ENCODE measurements around the gene SLC24A4. TPM values are rescaled to one million over a fixed set of nuclear protein-coding genes. Genes with fewer than 3 reads are reported as not detected.

SLC24A4 gene
- total RNA-seq, 1 experiment from 2014 or later, result 0.03 TPM

DNA sequence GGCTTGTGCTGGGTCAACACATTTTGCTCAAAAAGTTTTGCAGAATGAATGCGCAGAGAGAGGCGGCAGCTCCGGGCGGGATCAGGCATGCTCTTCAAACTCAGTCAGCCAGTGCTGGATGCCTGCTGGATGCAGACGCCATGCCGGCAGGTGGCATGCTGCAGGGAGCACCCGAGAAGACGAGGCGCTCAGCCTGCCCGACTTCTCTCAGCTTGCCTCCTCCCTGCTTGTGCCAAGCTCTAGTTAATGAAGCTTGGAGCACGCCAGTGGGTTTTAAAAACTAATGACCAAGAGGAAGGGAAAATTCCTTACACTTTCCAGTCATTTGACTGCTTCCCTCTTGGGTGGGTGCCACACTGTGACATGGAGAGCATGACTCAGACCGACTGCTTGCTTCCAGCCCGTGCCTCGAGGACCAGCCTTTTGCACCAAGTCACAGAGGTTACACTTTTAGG, 39.8 kb downstream of the SLC24A4 start:
- H3K36me3 ChIP-seq, result no peaks in the 10 kb centered on the region
- no peak overlapping the region for H3K4me3 ChIP-seq
- no peaks in the 10 kb centered on the region for H3K4me1 ChIP-seq (replicated peaks)
- no peaks in the 10 kb centered on the region for H3K9me3 ChIP-seq (replicated peaks)
- no peak for DNase-seq (ENCODE audit: low read depth in 1 of 2, low spot score in 2 of 2)
- H3K27me3 ChIP-seq (replicated peaks), result no peaks in the 10 kb centered on the region
- no peak overlapping the region for H3K27ac ChIP-seq

DNA sequence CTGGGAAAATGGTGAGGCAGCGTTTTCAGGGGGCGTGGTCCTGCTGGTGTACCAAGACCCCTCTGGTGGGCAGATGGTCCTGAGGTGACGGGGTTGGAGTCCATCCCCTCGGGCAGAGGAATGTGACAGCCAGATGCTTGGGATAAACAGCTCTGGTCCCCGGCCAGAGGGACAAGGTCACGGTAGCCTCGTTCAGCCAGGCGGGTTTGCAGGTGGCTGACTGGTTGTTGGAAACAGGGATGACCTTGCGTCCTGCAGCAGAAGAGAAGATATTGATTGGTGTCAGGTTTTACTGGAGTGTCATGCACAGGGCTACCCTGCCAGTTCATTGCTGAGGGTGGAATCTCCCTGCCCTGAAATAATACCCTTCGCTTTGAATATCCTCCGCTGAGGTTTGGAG, 43.3 kb downstream of the SLC24A4 start:
- Histone ChIP-seq H3K27me3 (replicated peaks) (peaks cover 13% of the 10 kb centered on the region; the same call in 1 of the 2 replicates), H3K9me3 (replicated peaks) (no peaks in the 10 kb centered on the region), H3K4me3 (no peak overlapping the region), H3K36me3 (no peaks in the 10 kb centered on the region), H3K4me1 (replicated peaks) (no peaks in the 10 kb centered on the region), H3K27ac (no peak overlapping the region)
- no peak for DNase-seq (ENCODE audit: low read depth in 1 of 2, low spot score in 2 of 2)

DNA sequence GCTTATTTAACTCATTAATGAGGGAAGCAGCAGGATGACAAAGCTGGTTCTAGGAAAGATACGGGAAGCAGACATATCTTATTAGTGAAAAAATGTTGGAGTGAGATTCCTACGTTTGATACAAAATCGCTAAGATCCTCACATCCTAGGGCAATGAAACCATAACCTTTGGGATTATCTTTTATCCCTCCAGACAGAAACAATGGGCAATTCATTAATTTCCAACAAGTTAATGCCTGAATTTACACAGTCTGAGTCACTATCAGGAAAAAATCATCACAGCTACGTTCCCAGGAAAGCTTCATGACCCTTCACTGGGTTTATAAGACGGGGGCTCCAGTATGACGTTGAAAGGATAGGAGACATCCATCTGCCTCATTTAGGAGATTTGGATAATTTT, 45.0 kb downstream of the SLC24A4 start:
- peaks cover 13% of the 10 kb centered on the region; the same call in 1 of the 2 replicates for H3K27me3 ChIP-seq (replicated peaks)
- H3K9me3 ChIP-seq (replicated peaks), result no peaks in the 10 kb centered on the region
- H3K36me3 ChIP-seq, result no peaks in the 10 kb centered on the region
- H3K4me3 ChIP-seq, result no peak overlapping the region
- no peaks in the 10 kb centered on the region for H3K4me1 ChIP-seq (replicated peaks)
- H3K27ac ChIP-seq, result no peak overlapping the region
- DNase-seq (ENCODE audit: low read depth in 1 of 2, low spot score in 2 of 2), result no peak

DNA sequence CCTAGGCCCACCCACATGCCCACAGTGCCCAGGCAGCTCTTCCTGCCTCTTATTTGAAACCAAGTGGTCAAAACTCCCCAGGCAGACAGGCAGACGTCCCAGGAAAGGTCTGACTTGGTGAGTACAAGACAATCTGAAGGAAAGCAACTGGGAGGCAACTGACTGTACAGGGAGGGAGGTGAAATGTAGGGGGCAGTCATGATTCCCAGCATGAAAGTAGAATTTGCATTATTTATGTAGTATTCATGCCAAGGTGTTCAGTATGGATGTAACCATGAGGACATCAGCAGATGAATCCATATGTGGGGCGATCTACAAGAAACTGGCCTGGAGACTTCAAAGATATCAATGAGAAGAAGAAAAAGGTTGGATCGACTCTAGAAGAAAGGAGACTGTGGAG, 46.1 kb downstream of the SLC24A4 start:
- DNase-seq (ENCODE audit: low read depth in 1 of 2, low spot score in 2 of 2), result no peak
- Histone ChIP-seq H3K4me1 (replicated peaks) (no peaks in the 10 kb centered on the region), H3K9me3 (replicated peaks) (no peaks in the 10 kb centered on the region), H3K36me3 (no peaks in the 10 kb centered on the region), H3K27me3 (replicated peaks) (peaks cover 13% of the 10 kb centered on the region; the same call in 1 of the 2 replicates), H3K4me3 (no peak overlapping the region), H3K27ac (no peak overlapping the region)

DNA sequence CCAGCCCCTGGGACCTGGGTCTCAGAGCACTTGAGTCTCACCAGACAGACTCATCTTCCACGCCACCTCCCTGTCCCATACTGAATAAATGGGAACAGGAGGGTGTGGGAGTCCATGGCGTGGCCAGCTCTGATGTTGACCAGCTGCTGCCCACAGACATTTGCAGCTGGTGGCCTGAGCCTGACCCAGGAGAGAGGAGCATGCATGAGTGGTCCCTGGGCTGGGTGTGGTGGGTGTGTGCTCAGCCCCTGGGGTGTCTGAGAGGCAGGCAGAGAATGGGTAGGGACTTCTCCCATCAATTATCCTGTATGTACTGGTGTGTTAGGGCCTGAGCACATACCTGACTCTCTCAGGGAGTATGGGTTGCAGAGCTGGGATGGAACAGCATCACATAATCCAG, 49.3 kb downstream of the SLC24A4 start:
- Histone ChIP-seq H3K4me3 (no peak overlapping the region), H3K9me3 (replicated peaks) (no peaks in the 10 kb centered on the region), H3K36me3 (no peaks in the 10 kb centered on the region), H3K27ac (no peak overlapping the region), H3K4me1 (replicated peaks) (no peaks in the 10 kb centered on the region), H3K27me3 (replicated peaks) (peaks cover 13% of the 10 kb centered on the region; the same call in 1 of the 2 replicates)
- no peak for DNase-seq (ENCODE audit: low read depth in 1 of 2, low spot score in 2 of 2)

DNA sequence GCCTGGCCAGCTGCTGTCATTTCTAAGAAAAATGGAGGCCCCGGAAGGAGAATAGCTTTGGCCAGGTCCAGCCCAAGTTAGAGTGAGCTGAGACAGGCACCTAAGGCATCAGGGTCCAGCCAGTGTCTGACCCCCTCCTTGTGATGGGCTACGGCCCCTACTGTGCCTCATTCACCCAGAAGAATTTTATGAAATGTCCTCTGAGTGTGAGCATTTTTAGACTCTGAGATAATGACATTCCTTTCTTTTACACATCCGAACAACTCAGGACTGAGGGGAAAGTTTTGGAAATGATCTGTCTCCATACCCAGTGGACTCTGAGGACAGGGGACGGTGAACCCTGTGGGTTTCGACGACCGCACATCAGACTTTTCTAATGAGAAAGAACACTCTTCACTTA, 50.4 kb downstream of the SLC24A4 start:
- no peak overlapping the region for H3K27ac ChIP-seq
- no peak for DNase-seq (ENCODE audit: low read depth in 1 of 2, low spot score in 2 of 2)
- no peaks in the 10 kb centered on the region for H3K36me3 ChIP-seq
- no peaks in the 10 kb centered on the region for H3K9me3 ChIP-seq (replicated peaks)
- peaks cover 13% of the 10 kb centered on the region; the same call in 1 of the 2 replicates for H3K27me3 ChIP-seq (replicated peaks)
- no peak overlapping the region for H3K4me3 ChIP-seq
- no peaks in the 10 kb centered on the region for H3K4me1 ChIP-seq (replicated peaks)

DNA sequence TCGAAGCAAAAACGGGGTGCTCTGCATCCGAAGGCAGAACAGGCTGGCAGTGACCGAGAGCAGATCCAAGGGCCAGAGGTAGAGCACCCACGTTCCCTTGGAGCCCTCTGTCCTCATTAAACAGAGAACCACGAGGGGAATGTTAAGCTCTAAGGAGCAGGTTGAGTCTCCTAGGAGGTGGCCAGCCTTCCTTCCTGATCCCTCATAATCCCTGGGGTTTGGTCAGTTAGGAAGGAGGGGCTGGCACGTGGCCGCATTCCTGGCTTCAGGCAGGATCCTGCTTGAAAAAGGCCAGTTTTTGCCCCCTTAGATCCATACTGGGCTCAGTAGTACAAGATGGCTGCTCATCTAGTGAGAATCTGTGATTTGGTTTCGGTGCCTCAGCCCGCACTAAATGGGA, 57.2 kb downstream of the SLC24A4 start:
- no peak overlapping the region for H3K4me3 ChIP-seq
- no peaks in the 10 kb centered on the region for H3K27me3 ChIP-seq (replicated peaks)
- H3K36me3 ChIP-seq, result no peaks in the 10 kb centered on the region
- DNase-seq (ENCODE audit: low read depth in 1 of 2, low spot score in 2 of 2), result no peak
- no peaks in the 10 kb centered on the region for H3K4me1 ChIP-seq (replicated peaks)
- no peaks in the 10 kb centered on the region for H3K9me3 ChIP-seq (replicated peaks)
- H3K27ac ChIP-seq, result no peak overlapping the region

DNA sequence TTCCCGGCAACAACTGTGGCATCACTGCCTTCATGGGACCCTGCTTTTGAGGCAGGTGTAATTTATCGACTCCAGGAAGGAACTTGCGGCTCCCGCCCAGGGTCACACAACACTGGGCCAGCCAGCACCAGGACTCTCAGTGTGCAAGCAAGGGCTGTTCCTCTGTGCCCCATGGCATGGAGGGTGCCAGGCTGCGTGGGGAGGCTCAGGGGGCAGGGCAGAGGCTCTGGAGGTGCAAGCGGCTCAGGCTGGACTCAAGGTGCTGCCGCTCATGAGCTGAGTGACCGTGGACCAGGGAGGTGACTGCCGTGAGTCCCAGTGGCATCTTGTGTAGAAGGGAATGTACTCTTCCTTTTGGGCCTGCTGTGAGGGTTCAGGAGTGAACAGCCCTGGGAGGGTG, 57.6 kb downstream of the SLC24A4 start:
- H3K4me1 ChIP-seq (replicated peaks), result no peaks in the 10 kb centered on the region
- no peak for DNase-seq (ENCODE audit: low read depth in 1 of 2, low spot score in 2 of 2)
- no peaks in the 10 kb centered on the region for H3K9me3 ChIP-seq (replicated peaks)
- no peak overlapping the region for H3K4me3 ChIP-seq
- H3K27ac ChIP-seq, result no peak overlapping the region
- H3K27me3 ChIP-seq (replicated peaks), result no peaks in the 10 kb centered on the region
- no peaks in the 10 kb centered on the region for H3K36me3 ChIP-seq

DNA sequence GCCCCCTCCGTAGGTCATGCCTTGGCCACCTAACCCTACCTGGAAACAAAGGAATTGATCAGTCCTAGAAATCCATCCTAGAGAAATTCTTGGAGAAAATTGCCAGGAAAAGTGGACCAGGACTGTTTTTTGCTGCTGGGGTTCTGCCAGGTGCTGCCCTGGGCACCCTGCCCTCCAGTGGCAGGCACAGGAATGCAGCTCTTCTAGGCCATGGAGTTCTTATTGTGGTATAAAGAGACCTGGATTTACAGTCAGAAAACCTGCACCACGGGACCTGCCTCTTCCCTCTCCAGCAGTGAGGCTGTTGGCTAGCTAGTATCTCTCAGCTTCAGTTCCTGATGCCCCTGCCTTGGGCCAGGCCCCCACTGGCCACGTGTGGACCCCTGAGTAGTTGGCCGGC, 59.7 kb downstream of the SLC24A4 start:
- no peaks in the 10 kb centered on the region for H3K36me3 ChIP-seq
- no peak for DNase-seq (ENCODE audit: low read depth in 1 of 2, low spot score in 2 of 2)
- no peaks in the 10 kb centered on the region for H3K4me1 ChIP-seq (replicated peaks)
- no peaks in the 10 kb centered on the region for H3K9me3 ChIP-seq (replicated peaks)
- H3K4me3 ChIP-seq, result no peak overlapping the region
- H3K27me3 ChIP-seq (replicated peaks), result no peaks in the 10 kb centered on the region
- no peak overlapping the region for H3K27ac ChIP-seq

DNA sequence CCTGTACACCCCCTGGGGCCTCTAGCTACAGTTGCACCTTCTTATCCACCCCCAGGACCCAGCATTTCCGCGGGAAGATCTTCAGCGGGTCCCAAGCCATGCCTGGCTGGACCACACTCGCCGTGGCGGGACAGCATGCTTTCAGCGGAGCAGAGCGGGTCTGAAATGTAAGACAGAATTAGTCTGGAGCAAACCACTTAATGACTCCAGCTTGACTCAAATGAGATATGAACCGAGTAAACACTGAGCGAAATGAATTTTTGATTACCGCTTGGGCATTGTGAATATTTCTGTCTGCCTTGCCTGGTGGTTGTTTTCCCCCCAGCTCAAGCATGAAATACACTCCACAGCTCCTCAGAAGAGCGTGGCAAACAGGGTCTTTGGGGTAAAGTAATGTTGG, 60.8 kb downstream of the SLC24A4 start:
- H3K27ac ChIP-seq, result no peak overlapping the region
- H3K4me1 ChIP-seq (replicated peaks), result no peaks in the 10 kb centered on the region
- no peak overlapping the region for H3K4me3 ChIP-seq
- no peaks in the 10 kb centered on the region for H3K9me3 ChIP-seq (replicated peaks)
- DNase-seq (ENCODE audit: low read depth in 1 of 2, low spot score in 2 of 2), result no peak
- H3K36me3 ChIP-seq, result no peaks in the 10 kb centered on the region
- no peaks in the 10 kb centered on the region for H3K27me3 ChIP-seq (replicated peaks)

DNA sequence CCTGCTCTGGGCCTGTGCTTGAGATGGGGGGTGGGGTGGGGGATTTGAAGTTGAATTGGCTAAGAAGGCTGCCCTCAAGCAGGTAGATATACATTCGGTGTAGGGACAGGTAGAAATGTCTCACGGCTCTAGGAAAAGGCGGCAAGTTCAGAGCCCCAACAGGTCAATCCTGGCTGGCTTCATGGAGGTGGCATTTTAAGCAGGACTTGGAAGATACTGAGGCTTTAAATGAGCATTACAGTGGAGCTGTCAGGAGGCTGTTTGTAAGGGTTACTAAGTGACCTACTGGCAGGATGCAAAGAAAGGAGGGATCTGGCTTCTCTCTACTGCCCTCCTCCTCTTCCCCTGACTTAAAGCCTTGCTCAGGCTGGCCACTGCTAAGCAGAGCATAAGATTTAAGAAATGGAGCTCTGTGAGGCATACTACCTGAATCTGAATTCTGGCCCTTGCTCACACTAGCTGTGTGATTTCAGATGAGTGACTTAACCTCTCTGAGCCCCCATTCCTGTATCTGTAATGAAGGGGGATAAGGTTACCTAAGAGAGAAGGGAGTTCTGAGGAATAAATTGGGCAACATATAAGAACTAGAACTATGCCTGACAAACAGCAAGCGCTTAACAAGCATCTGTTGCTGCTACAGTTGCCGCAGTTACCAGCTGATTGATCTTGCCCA, 61.6 kb downstream of the SLC24A4 start:
- Histone ChIP-seq H3K4me3 (no peak overlapping the region), H3K9me3 (replicated peaks) (no peaks in the 10 kb centered on the region), H3K27ac (no peak overlapping the region), H3K27me3 (replicated peaks) (no peaks in the 10 kb centered on the region), H3K36me3 (no peaks in the 10 kb centered on the region), H3K4me1 (replicated peaks) (no peaks in the 10 kb centered on the region)
- DNase-seq (ENCODE audit: low read depth in 1 of 2, low spot score in 2 of 2), result no peak

DNA sequence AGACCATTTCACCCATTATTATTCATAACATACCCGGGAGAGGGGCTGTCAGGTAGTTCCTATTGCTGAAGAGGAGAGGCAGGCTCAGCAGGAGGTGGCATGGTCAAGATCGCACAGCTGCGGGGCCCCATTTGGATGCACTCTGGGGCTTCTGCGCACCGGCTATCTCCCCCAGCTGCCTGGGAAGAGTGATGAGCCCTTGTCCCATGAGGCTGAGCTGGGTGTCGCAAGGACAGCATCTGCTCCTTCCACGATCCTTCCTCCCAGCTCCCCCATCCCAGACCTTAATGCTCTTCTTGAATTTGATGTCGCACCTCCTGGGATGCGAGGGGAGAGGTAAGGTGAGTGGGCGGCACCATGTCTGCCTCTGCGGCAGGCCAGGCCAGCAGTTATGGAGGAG, 62.6 kb downstream of the SLC24A4 start:
- no peak for DNase-seq (ENCODE audit: low read depth in 1 of 2, low spot score in 2 of 2)
- Histone ChIP-seq H3K36me3 (no peaks in the 10 kb centered on the region), H3K27ac (no peak overlapping the region), H3K4me3 (no peak overlapping the region), H3K27me3 (replicated peaks) (no peaks in the 10 kb centered on the region), H3K4me1 (replicated peaks) (no peaks in the 10 kb centered on the region), H3K9me3 (replicated peaks) (no peaks in the 10 kb centered on the region)

DNA sequence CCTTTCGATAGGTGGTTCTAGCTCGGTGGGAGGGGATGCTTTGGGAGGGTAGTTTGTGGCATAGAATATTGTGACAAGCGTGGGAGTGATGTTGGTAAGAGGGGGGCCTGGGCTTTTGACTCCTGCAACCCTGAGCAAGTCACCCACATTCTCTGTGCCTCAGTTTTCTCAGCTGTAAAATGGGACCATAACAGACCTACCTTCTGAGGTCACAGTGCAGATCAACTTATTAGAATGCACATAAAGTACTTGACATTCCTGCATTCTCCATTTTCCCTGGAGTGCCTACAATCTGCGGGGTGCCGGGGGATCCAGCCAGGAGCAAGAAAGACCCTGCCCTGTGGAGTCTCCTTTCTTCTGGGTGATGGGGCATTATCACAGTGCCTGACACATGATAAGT, 63.2 kb downstream of the SLC24A4 start:
- no peaks in the 10 kb centered on the region for H3K4me1 ChIP-seq (replicated peaks)
- no peaks in the 10 kb centered on the region for H3K9me3 ChIP-seq (replicated peaks)
- no peak for DNase-seq (ENCODE audit: low read depth in 1 of 2, low spot score in 2 of 2)
- H3K27me3 ChIP-seq (replicated peaks), result no peaks in the 10 kb centered on the region
- H3K27ac ChIP-seq, result no peak overlapping the region
- H3K4me3 ChIP-seq, result no peak overlapping the region
- no peaks in the 10 kb centered on the region for H3K36me3 ChIP-seq

DNA sequence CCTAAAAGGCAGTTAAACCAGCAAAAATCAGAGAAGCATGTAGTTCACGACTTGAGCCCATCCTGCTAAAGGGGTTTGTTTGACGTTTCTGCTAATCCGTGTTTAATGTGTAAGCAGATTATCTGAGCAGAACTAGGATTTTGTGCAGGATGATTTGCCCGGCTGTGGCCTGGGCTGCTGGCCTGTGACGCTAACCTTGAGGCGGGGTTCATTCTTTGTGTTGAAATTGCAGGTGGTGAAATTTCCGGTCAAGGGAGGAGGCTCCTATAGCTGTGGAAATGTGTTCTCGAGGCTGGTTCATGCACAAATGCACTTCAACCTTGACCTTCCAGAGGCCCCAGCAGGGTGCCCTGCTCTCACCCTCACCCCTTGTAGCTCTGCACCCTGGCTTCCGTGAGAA, 63.7 kb downstream of the SLC24A4 start:
- DNase-seq (ENCODE audit: low read depth in 1 of 2, low spot score in 2 of 2), result no peak
- H3K36me3 ChIP-seq, result no peaks in the 10 kb centered on the region

DNA sequence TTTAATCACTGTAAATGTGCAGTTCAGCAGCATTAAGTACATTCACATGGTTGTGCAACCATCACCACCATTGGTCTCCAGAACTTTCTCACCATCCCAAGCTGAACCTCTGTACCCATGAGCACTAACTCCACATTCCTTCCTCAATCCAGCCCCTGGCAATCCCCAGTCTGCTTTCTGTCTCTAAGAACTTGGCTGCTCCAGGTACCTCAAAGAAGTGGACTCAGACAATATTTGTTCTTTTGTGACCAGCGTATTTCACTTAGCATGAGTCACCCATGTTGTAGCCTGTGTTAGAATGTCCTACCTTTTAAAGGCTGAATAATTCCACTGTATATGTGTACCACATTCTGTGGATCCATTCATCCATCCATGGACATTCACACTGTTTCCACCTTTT, 64.6 kb downstream of the SLC24A4 start:
- Histone ChIP-seq H3K36me3 (no peaks in the 10 kb centered on the region), H3K4me3 (no peak overlapping the region), H3K9me3 (replicated peaks) (no peaks in the 10 kb centered on the region), H3K4me1 (replicated peaks) (no peaks in the 10 kb centered on the region), H3K27me3 (replicated peaks) (no peaks in the 10 kb centered on the region), H3K27ac (no peak overlapping the region)
- DNase-seq (ENCODE audit: low read depth in 1 of 2, low spot score in 2 of 2), result no peak

More for the DNA sequence above, 63.7 kb downstream of the SLC24A4 start:
- Histone ChIP-seq H3K4me1 (replicated peaks) (no peaks in the 10 kb centered on the region), H3K9me3 (replicated peaks) (no peaks in the 10 kb centered on the region), H3K4me3 (no peak overlapping the region), H3K27me3 (replicated peaks) (no peaks in the 10 kb centered on the region), H3K27ac (no peak overlapping the region)
